Adrenal gland (tissue), 5 donors: ENCODE data around the gene LAMB1.

Source experiments
- POLR2A ChIP-seq, 2 donors: fragments of 450-650 bp; IDR thresholded peaks; one replicate each; pipeline ENCODE4 v1.6.1; 2017; ENCODE audit warnings: antibody characterized with exemption in 2 of 2, mild to moderate bottlenecking in 2 of 2, moderate library complexity in 1 of 2
- TF ChIP-seq, protein P1 (sequence below), 6 experiments: fragments of 450-650 bp in 4 of 6; fragments of 200-600 bp in 2 of 6; sonication (generic) in 1 of 6; IDR thresholded peaks; 1 replicate in 5 of 6; 2 replicates in 1 of 6; pipeline versions ENCODE4 v1.5.1 to v1.8.0; 2016 to 2021; ENCODE audit warnings: antibody characterized with exemption in 6 of 6, mild to moderate bottlenecking in 2 of 6, moderate library complexity in 1 of 6
- donor health status: DM: no; HTN: no; CAD: no.

DNA sequence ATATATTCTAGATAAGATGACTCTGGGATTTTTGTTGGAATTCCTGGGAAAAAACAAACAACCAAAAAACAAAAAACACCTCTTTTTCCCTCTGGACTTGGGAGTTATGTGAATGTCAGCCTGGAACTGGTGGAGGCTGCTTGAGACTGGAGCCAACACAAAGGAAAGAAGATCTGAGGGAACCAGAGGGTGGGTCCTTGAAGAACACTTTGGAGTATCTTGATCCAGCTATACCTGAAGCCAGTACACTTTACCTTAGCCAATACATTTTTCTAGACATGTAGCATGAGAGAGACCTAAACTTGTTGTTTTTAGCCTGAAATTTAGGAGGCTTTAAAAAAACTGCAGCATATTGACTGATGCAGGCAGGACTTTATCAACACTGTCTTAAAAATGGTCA is 5.9 kb upstream of the LAMB1 start:
- TF ChIP-seq, protein P1, sequence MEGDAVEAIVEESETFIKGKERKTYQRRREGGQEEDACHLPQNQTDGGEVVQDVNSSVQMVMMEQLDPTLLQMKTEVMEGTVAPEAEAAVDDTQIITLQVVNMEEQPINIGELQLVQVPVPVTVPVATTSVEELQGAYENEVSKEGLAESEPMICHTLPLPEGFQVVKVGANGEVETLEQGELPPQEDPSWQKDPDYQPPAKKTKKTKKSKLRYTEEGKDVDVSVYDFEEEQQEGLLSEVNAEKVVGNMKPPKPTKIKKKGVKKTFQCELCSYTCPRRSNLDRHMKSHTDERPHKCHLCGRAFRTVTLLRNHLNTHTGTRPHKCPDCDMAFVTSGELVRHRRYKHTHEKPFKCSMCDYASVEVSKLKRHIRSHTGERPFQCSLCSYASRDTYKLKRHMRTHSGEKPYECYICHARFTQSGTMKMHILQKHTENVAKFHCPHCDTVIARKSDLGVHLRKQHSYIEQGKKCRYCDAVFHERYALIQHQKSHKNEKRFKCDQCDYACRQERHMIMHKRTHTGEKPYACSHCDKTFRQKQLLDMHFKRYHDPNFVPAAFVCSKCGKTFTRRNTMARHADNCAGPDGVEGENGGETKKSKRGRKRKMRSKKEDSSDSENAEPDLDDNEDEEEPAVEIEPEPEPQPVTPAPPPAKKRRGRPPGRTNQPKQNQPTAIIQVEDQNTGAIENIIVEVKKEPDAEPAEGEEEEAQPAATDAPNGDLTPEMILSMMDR (IDR thresholded peaks at IDR 0.05): no peak
- TF ChIP-seq POLR2A (IDR thresholded peaks at IDR 0.05): no peak
